Thymus (tissue), 11 donors: ENCODE measurements around the gene CDK5R1. TPM values are rescaled to one million over a fixed set of nuclear protein-coding genes. Genes with fewer than 3 reads are reported as not detected.

Experiments used
- DNase-seq, 9 donors: peaks; one replicate each; pipeline ENCODE4 v3.0.0-alpha.2; 2013; ENCODE audit warnings: low spot score in 9 of 9, low read depth in 6 of 9, missing footprints in 1 of 9
- H3K27ac ChIP-seq, 2 donors: one replicate each; pipeline ENCODE4 v1.5.1; 2013; ENCODE audit warnings: control low read depth in 1 of 2, low read depth in 1 of 2, low read length in 1 of 2, mild to moderate bottlenecking in 1 of 2, moderate library complexity in 1 of 2
- H3K27me3 ChIP-seq, 2 donors: one replicate each; pipeline ENCODE4 v1.5.1; 2013; ENCODE audit warnings: low read length in 1 of 2; ENCODE audit not compliant: control insufficient read depth in 2 of 2, insufficient read depth in 1 of 2
- H3K36me3 ChIP-seq, 2 donors: one replicate each; pipeline ENCODE4 v1.5.1; 2013; ENCODE audit warnings: low read length in 1 of 2, mild to moderate bottlenecking in 1 of 2, moderate library complexity in 1 of 2; ENCODE audit not compliant: control insufficient read depth in 2 of 2, insufficient read depth in 2 of 2
- H3K4me1 ChIP-seq, 2 donors: one replicate each; pipeline ENCODE4 v1.5.1; 2013; ENCODE audit warnings: low read length in 2 of 2; ENCODE audit not compliant: control insufficient read depth in 2 of 2, insufficient read depth in 2 of 2
- H3K4me3 ChIP-seq, 2 donors: one replicate each; pipeline ENCODE4 v1.5.1; 2013; ENCODE audit warnings: low read length in 2 of 2, control low read depth in 1 of 2, mild to moderate bottlenecking in 1 of 2
- H3K9me3 ChIP-seq, 2 donors: one replicate each; pipeline ENCODE4 v1.5.1; 2013; ENCODE audit warnings: low read length in 1 of 2, mild to moderate bottlenecking in 1 of 2; ENCODE audit not compliant: control insufficient read depth in 2 of 2, insufficient read depth in 1 of 2
- WGBS: extraction: QIAGEN DNeasy Blood & Tissue Kit; methylation state at CpG from one replicate; pipeline ENCODE4 v1.1.7; 2013; 5-methylcytosine and 5-hydroxymethylcytosine counted together
- polyA plus RNA-seq: library from polyadenylated mRNA; stranded (reverse); fragments of 200-250 nt; gene quantifications from one replicate; pipeline ENCODE4 v1.2.3, GENCODE V29; 2013
- total RNA-seq: library from RNA; stranded (reverse); fragments of 120-200 nt; gene quantifications from one replicate; pipeline ENCODE4 v1.2.4, GENCODE V29; 2013
- donor health status: healthy.

The CDK5R1 gene
- total and polyA plus RNA-seq, 2 donors = 3.1 to 7.1 TPM

GRCh38 chr17:32493976-32494513 lies 7.3 kb downstream of the CDK5R1 start:
- no peak overlapping the region for H3K27ac ChIP-seq
- 98% methylated on average over 11 of the region's 11 CpGs for WGBS
- DNase-seq = no peak
- peaks cover 0 to 18% of the 10 kb centered on the region in 2 donors for H3K27me3 ChIP-seq
- H3K4me1 ChIP-seq = peaks cover 22 to 27% of the 10 kb centered on the region in 2 donors
- peaks cover 5 to 15% of the 10 kb centered on the region in 2 donors for H3K36me3 ChIP-seq
- H3K4me3 ChIP-seq = no peak overlapping the region
- H3K9me3 ChIP-seq = peaks cover 0 to 3% of the 10 kb centered on the region in 2 donors

GRCh38 chr17:32494621-32495358 lies 8.0 kb downstream of the CDK5R1 start:
- peaks cover 19 to 26% of the 10 kb centered on the region in 2 donors for H3K4me1 ChIP-seq
- peaks cover 2 to 9% of the 10 kb centered on the region in 2 donors for H3K36me3 ChIP-seq
- H3K9me3 ChIP-seq = peaks cover 0 to 3% of the 10 kb centered on the region in 2 donors
- no peak overlapping the region for H3K4me3 ChIP-seq
- H3K27ac ChIP-seq = no peak overlapping the region
- peaks cover 0 to 18% of the 10 kb centered on the region in 2 donors for H3K27me3 ChIP-seq
- 97% methylated on average over 34 of the region's 34 CpGs for WGBS
- no peak for DNase-seq

- Histone ChIP-seq H3K27ac (no peak overlapping the region), H3K27me3 (peaks cover 0 to 18% of the 10 kb centered on the region in 2 donors), H3K4me3 (no peak overlapping the region), H3K4me1 (peaks cover 16 to 23% of the 10 kb centered on the region in 2 donors), H3K9me3 (peaks cover 0 to 3% of the 10 kb centered on the region in 2 donors), H3K36me3 (peaks cover 0 to 2% of the 10 kb centered on the region in 2 donors)
- WGBS = 66% methylated on average over 45 of the region's 45 CpGs
- no peak for DNase-seq
These were observed 8.8 kb downstream of the CDK5R1 start for GRCh38 chr17:32495359-32496231.

GRCh38 chr17:32496395-32497073 lies 9.7 kb downstream of the CDK5R1 start:
- H3K4me3 ChIP-seq = no peak overlapping the region
- H3K36me3 ChIP-seq = no peaks in the 10 kb centered on the region
- 93% methylated on average over 16 of the region's 16 CpGs for WGBS
- DNase-seq = no peak
- H3K4me1 ChIP-seq = peaks cover 15 to 23% of the 10 kb centered on the region in 2 donors
- H3K27ac ChIP-seq = no peak overlapping the region
- peaks cover 0 to 3% of the 10 kb centered on the region in 2 donors for H3K9me3 ChIP-seq
- peaks cover 0 to 18% of the 10 kb centered on the region in 2 donors for H3K27me3 ChIP-seq

GRCh38 chr17:32497431-32498205 lies 10.8 kb downstream of the CDK5R1 start:
- peaks cover 10 to 20% of the 10 kb centered on the region in 2 donors for H3K4me1 ChIP-seq
- H3K36me3 ChIP-seq = no peaks in the 10 kb centered on the region
- WGBS = 96% methylated on average over 18 of the region's 18 CpGs
- H3K4me3 ChIP-seq = no peak overlapping the region
- H3K9me3 ChIP-seq = peaks cover 0 to 3% of the 10 kb centered on the region in 2 donors
- no peak for DNase-seq
- H3K27me3 ChIP-seq = peaks cover 0 to 18% of the 10 kb centered on the region in 2 donors
- peak overlapping the region in 1 of 2 donors; percentile 26 for H3K27ac ChIP-seq

- 96% methylated on average over 9 of the region's 9 CpGs for WGBS
- H3K27ac ChIP-seq = no peak overlapping the region
- no peaks in the 10 kb centered on the region for H3K36me3 ChIP-seq
- no peaks in the 10 kb centered on the region for H3K9me3 ChIP-seq
- DNase-seq = no peak
- H3K27me3 ChIP-seq = peaks cover 0 to 18% of the 10 kb centered on the region in 2 donors
- peaks cover 16 to 26% of the 10 kb centered on the region in 2 donors for H3K4me1 ChIP-seq
- H3K4me3 ChIP-seq = no peak overlapping the region
These were observed 11.6 kb downstream of the CDK5R1 start for GRCh38 chr17:32498391-32498790.

- Histone ChIP-seq H3K9me3 (no peaks in the 10 kb centered on the region), H3K4me3 (no peak overlapping the region), H3K4me1 (peaks cover 34 to 38% of the 10 kb centered on the region in 2 donors), H3K36me3 (no peaks in the 10 kb centered on the region), H3K27ac (peak overlapping the region in 1 of 2 donors; percentile 60), H3K27me3 (no peaks in the 10 kb centered on the region)
- no peak for DNase-seq
- 97% methylated on average over 3 of the region's 3 CpGs for WGBS
These were observed 15.2 kb downstream of the CDK5R1 start for GRCh38 chr17:32502013-32502412.

- Histone ChIP-seq H3K36me3 (no peaks in the 10 kb centered on the region), H3K27me3 (no peaks in the 10 kb centered on the region), H3K4me3 (no peak overlapping the region), H3K4me1 (peaks cover 34 to 38% of the 10 kb centered on the region in 2 donors), H3K27ac (peak overlapping the region; percentile 95 to 100), H3K9me3 (no peaks in the 10 kb centered on the region)
- DNase-seq = no peak
- 90% methylated on average over 10 of the region's 10 CpGs for WGBS
These were observed 15.9 kb downstream of the CDK5R1 start for GRCh38 chr17:32502710-32503109.
